Skin of body (tissue), 2 donors: ENCODE data around the gene SNX6. TPM values are rescaled to one million over a fixed set of nuclear protein-coding genes. Genes with fewer than 3 reads are reported as not detected.
"Not testable (repeated sequence)": the region's sequence is repeated elsewhere in the genome, so short reads cannot be mapped to it uniquely, and the experiment has no call there.

Experiments used
- DNase-seq: peaks from one replicate; lab custom pipeline; 2025; lab: John Stamatoyannopoulos, UW
- total RNA-seq: library from RNA; depleted of rRNA; stranded (reverse); fragments of >200 nt; gene quantifications from one replicate; pipeline ENCODE4 v1.2.3, GENCODE V29; 2014

The SNX6 gene
- total RNA-seq, 1 donor from 2014 or later = 81.2 TPM

- DNase-seq = no peak
Observed at GRCh38 chr14:34562776-34563150, 67.2 kb downstream of the SNX6 start.

GRCh38 chr14:34562037-34562775, 67.7 kb downstream of the SNX6 start:
- DNase-seq = not testable (repeated sequence)

GRCh38 chr14:34556498-34556829, 73.5 kb downstream of the SNX6 start:
- not testable (repeated sequence) for DNase-seq

GRCh38 chr14:34555583-34556497, 74.1 kb downstream of the SNX6 start:
- not testable (repeated sequence) for DNase-seq

GRCh38 chr14:34554540-34555250, 75.3 kb downstream of the SNX6 start:
- no peak for DNase-seq

GRCh38 chr14:34549276-34549966, 80.5 kb downstream of the SNX6 start:
- DNase-seq = not testable (repeated sequence)

GRCh38 chr14:34548472-34548981, 81.4 kb downstream of the SNX6 start:
- no peak for DNase-seq

GRCh38 chr14:34547136-34547520, 82.8 kb downstream of the SNX6 start:
- DNase-seq = not testable (repeated sequence)

- not testable (repeated sequence) for DNase-seq
Observed at GRCh38 chr14:34546272-34547135, 83.4 kb downstream of the SNX6 start.

GRCh38 chr14:34540181-34541059, 89.5 kb downstream of the SNX6 start:
- not testable (repeated sequence) for DNase-seq

- DNase-seq = no peak
Observed at GRCh38 chr14:34539407-34540180, 90.4 kb downstream of the SNX6 start, which contains the start of gene EAPP. EAPP (minus strand) TSS chr14:34539701; CDS start chr14:34539628, 73 bp downstream.

- no peak for DNase-seq
Observed at GRCh38 chr14:34538871-34539406, 91.0 kb downstream of the SNX6 start.

- not testable (repeated sequence) for DNase-seq
Observed at GRCh38 chr14:34538096-34538495, 91.9 kb downstream of the SNX6 start.

GRCh38 chr14:34537677-34538009, 92.3 kb downstream of the SNX6 start:
- no peak for DNase-seq

- DNase-seq = no peak
Observed at GRCh38 chr14:34536951-34537676, 92.8 kb downstream of the SNX6 start.

GRCh38 chr14:34527591-34527990, 102.4 kb downstream of the SNX6 start:
- DNase-seq = no peak

- not testable (repeated sequence) for DNase-seq
Observed at GRCh38 chr14:34524216-34524615, 105.7 kb downstream of the SNX6 start.
